Activated CD4-positive, CD25-positive, alpha-beta regulatory T cell treated with anti-CD3 and anti-CD28 coated beads, Interleukin-2, amount 50 U/mL, for 72 hours (primary cell): ENCODE data around the gene KLF7.

Source experiments
- DNase-seq: peaks from one replicate; pipeline ENCODE4 v3.0.0; 2021

The KLF7 gene

DNA sequence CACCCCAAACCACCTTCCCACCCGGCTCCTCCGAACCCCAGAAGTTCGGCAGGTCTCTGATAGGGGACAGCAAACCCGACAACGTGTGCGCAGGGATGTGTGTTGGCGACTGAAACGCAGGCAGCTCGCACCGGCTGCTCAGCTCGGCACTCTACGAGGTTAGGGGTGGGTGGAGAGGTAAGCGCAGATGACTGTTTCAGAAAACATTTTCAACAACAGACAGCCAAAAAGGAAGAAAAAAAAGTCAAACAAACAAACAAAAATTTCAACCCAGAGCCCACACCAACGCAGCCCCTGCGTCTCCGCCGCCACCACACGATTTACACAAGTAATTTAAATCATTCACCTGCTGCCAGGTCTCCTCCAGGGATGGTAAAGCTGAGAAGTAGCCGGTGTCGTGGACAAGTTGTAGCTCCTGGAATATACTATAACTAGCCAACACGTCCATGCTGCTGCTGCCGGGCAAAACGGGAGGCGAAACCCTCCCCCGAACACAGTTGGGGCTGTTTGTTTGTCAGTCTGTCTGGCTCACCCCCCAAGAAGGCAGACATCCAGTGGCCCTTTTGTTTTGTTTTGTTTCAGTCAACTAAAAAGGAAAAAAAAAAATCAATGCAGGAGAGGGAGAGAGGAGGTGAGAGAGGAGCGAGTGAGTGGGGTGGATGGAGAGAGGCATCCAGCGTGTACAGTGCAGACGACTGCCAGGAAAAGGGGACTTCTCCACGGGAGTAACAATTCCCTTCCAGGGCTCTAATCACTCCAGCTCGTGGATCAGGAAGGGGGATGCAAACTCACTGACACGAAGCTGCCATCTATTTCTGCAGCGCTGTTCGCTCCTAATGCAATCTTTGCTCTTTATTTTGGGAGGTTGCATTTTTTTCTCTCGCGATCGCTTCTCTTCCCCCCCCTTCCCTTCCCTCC is at the start of gene KLF7:
Gene KLF7 (minus strand): TSS at position 828 of the 918 bp plus-strand sequence. CDS start 380 bp downstream, at position 448.
- DNase-seq = peak; percentile 62

DNA sequence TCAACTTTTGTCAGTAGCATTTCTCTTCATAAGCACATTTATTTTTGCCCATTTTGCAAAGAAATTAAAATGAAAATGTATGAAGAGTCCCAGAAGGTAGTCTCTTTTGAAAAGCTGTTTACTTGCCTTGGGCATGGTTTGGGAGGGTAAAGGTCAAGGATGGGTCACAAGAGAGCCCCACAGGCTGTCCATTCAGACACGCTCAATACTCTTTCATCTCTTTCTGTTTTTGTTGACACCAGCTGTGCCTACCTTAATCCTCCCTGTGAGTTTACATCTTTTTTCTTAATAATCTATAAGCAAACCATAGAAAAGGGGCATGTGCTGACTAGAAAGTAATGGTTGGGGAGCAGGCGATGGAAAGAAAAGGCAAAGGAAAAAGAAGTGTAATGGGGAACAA is 49.6 kb upstream of the KLF7 start:
- DNase-seq = no peak

DNA sequence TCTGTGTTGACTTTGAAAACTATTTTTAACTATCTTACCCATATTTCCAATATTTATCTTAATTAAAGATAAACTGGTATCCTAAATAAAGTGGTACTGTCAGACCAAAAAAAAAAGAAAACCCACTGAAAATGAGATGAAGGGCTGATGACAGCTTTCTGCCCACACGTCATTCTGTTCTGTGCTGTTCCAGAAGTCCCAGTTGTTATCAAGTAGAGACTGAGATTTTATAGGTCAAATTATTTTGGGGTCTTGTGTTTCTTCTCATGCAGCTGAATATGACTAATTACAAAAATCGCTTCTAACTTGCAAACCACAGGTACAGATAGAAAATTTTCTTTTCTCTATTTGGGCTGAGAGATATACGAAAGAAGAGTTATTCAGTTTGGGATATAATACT is 48.7 kb upstream of the KLF7 start:
- no peak for DNase-seq

DNA sequence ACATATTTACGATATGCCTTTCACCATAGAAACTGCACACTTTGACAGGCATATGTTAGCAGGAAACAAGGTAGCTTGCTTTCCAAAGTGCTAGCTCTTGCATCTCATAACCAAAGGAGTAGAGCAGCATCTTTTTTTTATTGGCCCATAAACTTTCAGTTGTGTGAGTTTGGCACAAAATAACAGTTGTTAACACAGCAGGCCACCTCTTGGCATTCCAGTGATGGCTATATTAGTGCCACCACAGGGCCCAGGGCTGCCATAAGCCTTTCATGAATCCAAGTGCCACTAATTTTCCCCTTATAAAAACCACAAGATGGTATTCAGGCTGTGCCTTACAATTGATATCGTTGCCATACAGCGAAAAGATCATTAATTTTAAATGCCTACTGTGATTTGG is 40.3 kb upstream of the KLF7 start:
- no peak for DNase-seq

DNA sequence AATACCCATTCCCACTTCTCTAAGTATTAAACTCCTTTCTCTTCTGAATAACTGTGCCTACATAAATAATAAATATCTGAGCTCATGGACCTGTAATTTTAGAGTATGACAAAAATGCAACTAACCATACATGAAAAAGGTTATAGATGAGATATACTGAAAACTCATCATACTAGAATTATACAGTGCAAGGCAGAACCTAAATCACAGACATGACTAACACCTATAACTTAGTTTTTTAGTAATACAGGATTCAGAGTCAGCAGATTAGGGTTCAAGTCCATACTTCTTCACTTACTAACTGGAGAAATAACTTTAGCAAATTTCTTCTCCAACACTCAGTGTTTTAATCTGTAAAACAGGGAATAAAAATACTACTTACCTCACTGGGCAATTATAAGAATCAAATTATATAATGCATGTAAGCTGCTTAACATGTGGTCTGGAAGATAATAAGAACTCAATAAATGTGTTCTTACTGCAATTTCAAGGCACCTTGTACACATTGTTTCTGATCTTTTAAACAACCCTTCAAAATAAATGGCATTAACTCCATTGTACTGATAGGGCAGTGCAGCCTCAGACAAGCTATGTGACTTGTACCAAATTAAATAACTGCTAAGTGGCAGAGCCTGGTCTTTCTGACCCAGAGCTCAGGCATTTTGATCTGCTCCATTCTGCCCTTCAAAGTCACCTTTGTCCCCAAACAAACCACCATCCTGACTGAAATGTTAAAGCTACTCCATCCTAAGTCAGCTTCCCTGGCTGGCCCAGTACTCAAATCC is 39.6 kb upstream of the KLF7 start:
- DNase-seq = no peak

DNA sequence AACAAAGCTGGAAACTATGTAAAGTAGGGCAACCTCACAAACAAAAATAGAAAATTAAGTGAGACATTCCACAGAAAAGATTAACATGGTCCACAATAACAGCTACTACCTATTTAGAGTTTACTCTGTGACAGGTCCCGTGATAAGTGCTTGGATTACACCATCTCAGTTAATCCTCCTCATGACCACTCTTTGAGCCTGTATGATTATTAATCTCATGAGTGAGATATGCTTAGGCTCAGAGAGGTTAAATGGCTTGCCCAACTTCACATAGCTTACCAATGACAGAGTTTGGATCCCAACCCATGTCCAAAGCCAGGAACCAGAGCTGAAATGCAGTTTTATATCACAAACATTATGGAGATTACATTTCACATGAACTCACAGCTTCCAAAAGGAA is 37.3 kb upstream of the KLF7 start:
- DNase-seq = no peak

DNA sequence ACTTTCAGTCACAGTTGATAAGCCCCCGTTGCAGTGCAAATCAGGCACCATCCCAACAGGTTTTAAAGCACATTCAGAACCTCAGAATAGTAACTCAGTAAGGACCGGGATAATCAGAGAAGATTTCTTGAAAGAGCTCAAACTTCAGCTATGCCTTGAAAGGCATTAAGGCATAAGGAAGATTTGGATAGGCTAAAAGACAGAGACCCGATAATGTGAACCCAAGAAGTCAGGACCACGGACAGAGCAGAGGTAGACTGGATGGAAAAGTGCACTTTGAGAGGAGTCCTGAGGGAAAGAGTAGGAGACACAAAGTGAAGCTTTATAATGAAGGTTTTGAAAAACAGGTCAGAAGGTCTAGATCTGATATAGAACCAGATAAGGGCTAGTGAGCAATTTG is 36.9 kb upstream of the KLF7 start:
- no peak for DNase-seq

DNA sequence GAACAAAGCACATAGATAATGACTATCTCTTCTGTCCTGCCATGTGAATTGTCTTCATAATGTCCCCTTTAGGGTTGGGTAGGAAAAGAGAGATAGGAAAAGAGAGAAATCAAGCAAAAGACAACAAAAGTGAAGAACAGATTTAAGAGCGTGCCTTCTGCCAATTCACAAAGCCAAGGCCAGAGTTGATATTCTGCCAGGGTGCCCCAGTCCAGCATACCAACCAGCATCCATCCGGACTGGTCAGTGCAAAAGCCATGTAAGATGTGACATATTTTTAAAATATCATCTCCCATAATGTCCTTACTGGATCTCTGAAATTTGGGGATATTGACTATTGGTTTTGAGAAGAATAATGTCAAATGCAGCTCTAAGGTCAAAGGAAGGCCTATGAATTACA is 35.7 kb upstream of the KLF7 start:
- DNase-seq = no peak

DNA sequence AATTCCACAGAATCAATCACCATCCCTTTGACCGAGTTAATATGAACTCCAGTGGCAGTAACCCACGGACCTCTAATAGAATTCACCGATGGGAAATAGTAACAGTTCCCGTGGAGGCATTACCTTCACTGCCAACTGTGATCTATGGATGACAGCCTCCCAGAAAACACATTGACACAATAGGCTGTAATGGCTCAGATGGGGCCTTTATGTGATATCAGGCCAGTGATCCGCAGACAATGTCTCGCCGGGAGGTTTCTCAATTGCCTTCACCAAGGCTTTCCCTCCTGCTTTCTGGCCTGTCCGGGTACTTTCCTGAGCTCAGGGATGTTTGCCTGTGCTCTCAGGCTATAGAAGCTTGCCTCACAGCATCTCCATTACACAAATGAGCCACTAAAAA is 34.4 kb upstream of the KLF7 start:
- DNase-seq = no peak

DNA sequence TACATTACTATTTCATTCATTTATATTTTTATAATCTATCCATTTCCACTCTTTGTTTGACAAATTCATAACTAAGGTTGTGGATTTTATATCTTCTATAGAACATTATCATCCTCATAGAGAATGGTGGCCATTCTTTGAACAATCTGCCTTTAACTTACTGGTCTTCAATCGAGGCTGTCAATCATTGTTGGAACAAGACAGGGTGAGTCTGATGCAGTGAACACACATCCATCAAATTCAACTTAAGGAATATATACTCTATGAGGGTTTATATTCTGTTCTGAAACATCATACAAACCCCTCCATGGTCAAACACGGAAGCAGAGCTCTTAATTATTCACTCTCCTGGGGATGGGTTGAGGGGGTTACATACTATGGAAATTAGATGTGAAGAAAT is 28.3 kb upstream of the KLF7 start:
- DNase-seq = no peak

DNA sequence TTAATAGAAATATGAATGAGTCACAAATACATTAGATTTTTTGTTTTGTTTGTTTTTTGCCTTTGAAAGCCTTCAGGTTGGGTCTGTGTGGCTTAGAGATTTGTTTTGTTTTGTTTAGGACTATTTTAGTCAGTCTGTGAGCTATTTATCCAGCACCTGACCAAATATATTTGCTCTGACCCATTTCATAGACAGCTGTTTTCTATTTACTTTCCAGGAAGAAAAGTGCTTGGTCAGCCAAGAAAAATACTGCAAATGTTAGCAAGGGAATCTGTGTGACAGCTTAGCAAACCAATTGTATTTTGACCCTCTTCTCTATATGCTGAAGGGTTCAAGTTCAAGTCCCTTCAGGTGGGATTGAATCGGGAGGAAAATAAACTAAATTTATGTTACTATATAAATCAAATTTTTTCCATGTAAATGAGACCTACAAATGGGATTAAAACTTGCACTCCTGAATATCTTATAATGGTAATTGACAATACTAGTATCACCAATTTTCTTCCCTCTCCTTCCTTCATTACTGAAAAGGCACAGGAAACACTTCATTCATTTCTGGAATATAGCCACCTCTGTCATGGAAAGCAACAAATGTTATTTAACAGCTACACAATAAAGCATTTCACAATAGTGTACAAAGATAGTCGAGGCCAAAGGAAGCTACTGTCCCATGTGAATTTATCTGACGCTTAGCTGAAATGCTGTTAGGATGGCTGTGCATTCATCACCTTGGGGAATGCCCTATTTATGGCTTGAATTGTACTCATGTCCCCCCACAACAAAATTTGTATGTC is 23.1 kb upstream of the KLF7 start:
- no peak for DNase-seq

DNA sequence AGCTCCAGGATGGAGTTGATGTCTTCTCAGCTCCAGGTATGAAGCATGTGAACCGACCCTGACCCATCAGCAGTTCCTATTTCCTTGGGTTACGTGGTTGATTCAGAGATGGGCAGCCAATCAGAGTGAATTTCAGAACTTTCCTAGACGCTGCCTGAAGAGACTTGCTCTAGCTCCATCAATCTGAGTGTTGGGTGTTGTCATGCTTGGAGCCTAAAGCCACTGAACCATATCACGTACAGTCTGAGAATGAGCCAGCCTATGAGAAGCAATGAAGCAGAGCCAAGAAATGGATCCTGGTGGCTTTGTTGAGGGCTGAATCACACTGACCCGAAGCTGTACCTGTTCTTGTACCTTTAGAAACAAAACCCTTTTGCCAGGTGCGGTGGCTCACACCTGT is 19.6 kb upstream of the KLF7 start:
- no peak for DNase-seq

DNA sequence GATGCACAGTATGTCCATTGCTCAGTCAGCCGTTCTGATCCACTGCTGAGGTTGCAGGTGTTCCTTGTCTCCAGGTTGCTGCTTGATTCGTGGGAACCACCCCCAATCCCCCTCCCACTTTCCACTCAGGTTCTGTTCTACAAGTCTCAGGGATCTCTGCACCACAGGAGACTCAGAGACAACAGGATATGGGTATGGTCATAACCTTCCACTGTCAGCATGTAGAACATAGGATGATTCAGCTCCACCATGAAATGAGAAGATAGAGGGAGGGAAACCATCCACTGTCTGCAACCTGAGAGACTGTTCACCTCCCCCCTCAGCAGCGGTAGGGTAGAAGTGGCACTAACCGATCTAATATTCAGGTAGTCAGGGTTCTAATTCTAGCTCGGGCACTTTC is 19.0 kb upstream of the KLF7 start:
- DNase-seq = no peak

DNA sequence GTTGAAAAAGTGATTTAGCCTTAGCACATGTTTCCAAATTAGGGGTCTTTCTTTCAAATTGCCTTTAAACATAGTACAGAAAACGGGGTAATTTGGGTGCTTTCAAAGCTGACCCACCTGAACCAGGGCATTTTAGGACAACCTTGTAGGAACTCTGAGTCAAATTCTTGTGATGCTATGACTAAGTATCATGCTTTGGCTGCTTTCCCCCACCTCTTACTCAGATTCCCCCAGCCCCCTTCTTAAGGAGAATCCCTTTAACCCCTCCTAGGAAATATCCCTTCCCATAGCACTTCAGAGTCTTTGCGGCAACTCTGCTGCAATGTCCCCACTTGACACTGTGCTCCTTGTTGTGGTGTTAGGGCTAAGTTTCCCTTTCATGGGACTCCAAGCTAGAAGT is 18.6 kb upstream of the KLF7 start:
- no peak for DNase-seq

DNA sequence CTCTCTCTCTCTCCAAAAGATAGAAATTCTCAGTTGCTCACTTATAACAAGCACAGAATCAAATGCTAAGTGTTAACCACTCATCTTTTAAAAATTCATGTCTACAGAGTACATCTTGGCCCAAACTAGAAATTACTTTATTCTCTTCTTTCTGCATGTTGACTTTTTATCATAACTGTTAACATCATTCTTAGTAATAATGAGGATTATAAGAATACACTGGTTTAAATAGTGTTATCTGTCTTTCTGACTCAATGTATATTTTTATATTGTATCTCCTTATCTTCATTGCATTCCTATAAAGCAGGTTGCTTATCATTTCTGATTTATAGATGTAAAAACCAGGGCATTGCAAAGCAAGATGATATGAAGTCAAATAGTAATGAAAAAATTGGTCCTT is 17.8 kb upstream of the KLF7 start:
- DNase-seq = no peak

DNA sequence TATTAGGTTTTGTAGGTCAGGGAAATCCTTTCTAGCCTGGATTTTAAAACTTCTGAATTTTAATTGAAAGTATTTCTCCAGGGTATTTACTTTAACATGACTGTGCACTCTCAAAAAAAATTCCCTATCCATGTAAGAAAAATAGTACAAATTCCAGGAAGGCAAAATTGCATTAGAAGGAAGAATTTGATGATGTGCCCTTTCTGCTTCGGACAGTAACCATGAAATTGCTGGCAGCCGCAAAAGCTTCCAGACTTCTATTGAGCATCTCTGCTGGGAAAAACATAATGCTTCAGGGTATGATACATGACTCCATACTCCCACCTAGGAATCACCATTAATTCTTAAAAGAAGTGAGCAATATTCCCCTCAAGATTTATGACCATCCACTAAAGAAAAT is 17.2 kb upstream of the KLF7 start:
- no peak for DNase-seq

DNA sequence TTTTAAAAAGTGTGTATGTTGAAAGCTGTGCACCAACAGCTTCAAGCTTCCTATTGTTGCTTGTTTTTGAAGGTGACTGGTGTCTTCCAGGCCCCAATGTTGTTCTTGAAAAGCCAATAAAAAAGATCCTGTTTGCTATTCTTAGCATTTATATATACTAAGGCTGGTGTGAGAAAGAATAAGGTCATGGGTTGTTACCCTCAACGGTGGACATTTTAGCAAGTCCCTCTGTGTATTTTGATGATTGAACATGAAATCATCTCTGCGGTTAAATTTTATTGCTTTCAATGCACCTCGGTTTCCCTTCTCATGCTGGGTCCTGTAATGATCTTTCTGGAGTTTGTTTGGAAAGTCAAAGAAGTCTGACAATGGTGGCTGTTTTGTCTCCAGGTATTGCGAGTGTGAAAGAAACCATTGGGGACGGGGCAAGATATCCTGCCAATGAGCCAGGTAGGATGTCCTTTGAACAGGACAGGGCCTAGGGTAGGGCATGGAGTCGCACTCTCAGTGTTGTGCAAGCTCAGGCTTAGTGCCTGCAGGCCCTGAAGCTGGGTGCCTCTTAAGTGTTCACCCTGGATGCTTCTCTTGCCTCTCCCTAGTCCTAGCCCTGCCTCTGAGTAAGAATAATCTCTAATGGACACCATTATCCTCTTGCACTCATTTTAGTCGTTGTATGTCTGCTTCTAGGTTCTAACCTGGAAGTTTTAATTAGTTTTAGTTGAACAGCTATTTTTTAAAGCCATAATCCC is 16.0 kb upstream of the KLF7 start:
- DNase-seq = no peak

DNA sequence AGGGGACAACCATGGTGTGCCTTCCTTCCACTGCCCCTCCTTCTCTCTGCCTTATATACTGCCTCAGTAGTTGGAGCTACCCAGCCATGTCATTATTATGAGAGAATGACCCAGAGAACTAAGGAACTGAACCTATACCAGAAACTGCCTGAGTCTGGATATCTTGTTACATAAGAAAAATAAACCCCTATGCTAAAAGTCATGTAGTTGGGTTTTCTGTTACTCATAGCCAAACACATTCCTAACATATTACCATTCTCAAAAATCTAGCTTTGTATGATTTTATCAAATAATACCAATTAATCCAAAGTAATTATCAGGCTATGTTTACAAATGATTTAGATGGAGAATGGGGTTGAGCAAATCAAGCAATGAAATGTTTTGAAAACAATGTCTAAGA is 15.0 kb upstream of the KLF7 start:
- no peak for DNase-seq

DNA sequence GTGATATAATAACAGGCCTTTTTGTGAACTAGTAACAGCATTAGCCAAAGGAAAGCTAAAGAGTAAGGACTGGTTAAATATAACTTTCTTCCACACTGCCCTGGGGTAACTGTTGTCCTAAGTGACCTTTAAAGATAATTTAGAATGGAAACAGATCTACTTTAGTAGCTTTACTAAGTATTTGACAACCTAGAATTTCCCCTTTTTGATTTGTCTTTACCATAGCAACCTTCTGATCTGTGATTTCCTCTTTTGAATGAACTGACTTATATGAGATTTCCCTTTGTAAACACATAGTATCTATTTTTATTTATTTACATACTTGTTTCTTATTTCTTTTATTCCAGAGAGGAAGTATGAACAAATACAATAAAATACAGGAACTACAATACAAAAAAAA is 10.5 kb upstream of the KLF7 start:
- DNase-seq = no peak

DNA sequence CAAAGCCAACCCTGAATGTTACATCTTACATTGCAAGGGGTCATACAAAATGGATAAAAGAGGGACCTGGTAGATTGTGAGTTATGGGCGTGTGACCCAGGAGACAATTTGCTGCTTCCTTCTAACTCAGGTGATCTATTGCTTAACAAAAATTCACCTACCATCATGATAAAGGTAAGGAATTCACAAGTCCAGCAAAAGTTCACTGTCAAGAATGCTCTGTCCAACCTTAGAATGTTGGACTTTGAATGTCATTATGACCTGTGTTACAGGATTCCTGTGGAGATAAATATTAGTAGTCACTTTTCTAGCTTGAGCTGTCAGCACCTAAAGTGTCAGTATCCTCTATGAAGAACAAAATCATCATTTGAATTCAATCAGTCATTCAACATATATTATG is 7.9 kb upstream of the KLF7 start:
- DNase-seq = no peak

DNA sequence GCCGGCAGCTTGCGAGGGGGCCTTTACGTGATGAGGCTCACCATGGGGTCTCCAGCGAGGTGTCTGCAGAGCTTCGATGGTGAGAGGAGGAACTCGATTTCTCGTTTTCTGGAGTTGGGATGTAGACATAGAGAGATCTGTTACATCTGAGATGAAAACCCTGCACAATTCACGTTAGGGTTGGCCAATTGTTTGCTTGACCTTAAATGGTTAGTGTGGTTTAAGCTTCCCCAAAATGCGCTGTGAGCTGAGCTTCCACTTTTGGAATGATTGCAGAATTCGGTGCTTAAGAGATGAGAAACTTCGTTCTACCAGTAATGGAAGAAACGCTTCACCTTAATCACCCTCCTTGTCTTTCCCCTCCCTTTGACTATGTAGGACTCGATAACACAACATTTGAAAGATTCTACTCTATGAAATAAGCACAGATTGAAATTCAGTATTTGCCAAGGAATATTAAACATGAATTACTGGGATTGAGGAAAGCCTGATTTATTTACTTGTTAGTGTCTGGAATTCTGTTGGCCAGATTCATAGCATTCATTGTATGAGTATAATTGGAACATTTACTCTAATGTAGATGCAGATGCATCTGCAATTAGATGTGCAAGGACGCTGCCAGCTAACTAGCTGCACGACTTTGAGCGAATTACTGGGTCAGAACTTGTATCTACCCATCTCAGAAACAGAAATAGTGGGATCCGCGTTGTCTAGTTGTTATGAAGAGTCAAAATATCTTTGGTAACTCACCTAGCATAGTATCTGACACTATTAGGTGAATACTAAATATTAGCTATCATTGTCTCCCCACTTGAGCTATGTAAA is 1.6 kb upstream of the KLF7 start:
- DNase-seq = no peak
